Measurements from ENCODE around the gene LAMC2. TPM values are rescaled to one million over a fixed set of nuclear protein-coding genes. Genes with fewer than 3 reads are reported as not detected.

The LAMC2 gene
- total RNA-seq, 2 donors from 2014 or later: 9.3 to 11.6 TPM

GRCh38 chr1:183180634-183181056 is 5.4 kb upstream of the LAMC2 start:
- Histone ChIP-seq H3K4me3 (no peak overlapping the region), H3K36me3 (no peaks in the 10 kb centered on the region), H3K27me3 (replicated peaks; ENCODE audit: insufficient read depth) (no peaks in the 10 kb centered on the region), H3K27ac (peak overlapping the region; percentile 40 to 43), H3K9me3 (no peaks in the 10 kb centered on the region), H3K4me1 (replicated peaks) (no peaks in the 10 kb centered on the region)
- 58% methylated on average over 3 of the region's 3 CpGs for WGBS
- DNase-seq (ENCODE audit: low spot score): no peak
- no peak for TF ChIP-seq POLR2A (IDR thresholded peaks at IDR 0.05)
- TF ChIP-seq POLR2AphosphoS5 (IDR thresholded peaks at IDR 0.05): no peak
- no peak for TF ChIP-seq CTCF (IDR thresholded peaks at IDR 0.05)
- intact Hi-C loops (cut with DNase I): no loop called here

- H3K27me3 ChIP-seq (replicated peaks; ENCODE audit: insufficient read depth): no peaks in the 10 kb centered on the region
- no peak for DNase-seq (ENCODE audit: low spot score)
- no peaks in the 10 kb centered on the region for H3K9me3 ChIP-seq
- intact Hi-C loops (cut with DNase I): loop anchor here (5.0 kb wide), 2 partner anchors 160 to 225 kb away; no protein-coding TSS in a partner anchor
- WGBS: 42% methylated on average over 4 of the region's 4 CpGs
- H3K27ac ChIP-seq: no peak overlapping the region
- no peaks in the 10 kb centered on the region for H3K36me3 ChIP-seq
- no peak overlapping the region for H3K4me3 ChIP-seq
- TF ChIP-seq POLR2A (IDR thresholded peaks at IDR 0.05) (no peak), POLR2AphosphoS5 (IDR thresholded peaks at IDR 0.05) (no peak), CTCF (IDR thresholded peaks at IDR 0.05) (no peak)
- no peaks in the 10 kb centered on the region for H3K4me1 ChIP-seq (replicated peaks)
These were observed 777 bp downstream of the LAMC2 start for GRCh38 chr1:183186841-183187240.

- 90% methylated on average over 1 of the region's 1 CpG for WGBS
- Histone ChIP-seq H3K9me3 (no peaks in the 10 kb centered on the region), H3K27ac (no peak overlapping the region), H3K4me1 (replicated peaks) (no peaks in the 10 kb centered on the region), H3K36me3 (no peaks in the 10 kb centered on the region), H3K27me3 (replicated peaks; ENCODE audit: insufficient read depth) (no peaks in the 10 kb centered on the region), H3K4me3 (no peak overlapping the region)
- DNase-seq (ENCODE audit: low spot score): no peak
- no peak for TF ChIP-seq CTCF (IDR thresholded peaks at IDR 0.05)
- no peak for TF ChIP-seq POLR2A (IDR thresholded peaks at IDR 0.05)
- no peak for TF ChIP-seq POLR2AphosphoS5 (IDR thresholded peaks at IDR 0.05)
- intact Hi-C loops (cut with DNase I): loop anchor here (5.0 kb wide), 2 partner anchors 161 to 226 kb away; no protein-coding TSS in a partner anchor
These were observed 2.2 kb downstream of the LAMC2 start for GRCh38 chr1:183188240-183188639.

- H3K4me3 ChIP-seq: no peak overlapping the region
- no peaks in the 10 kb centered on the region for H3K9me3 ChIP-seq
- DNase-seq (ENCODE audit: low spot score): no peak
- intact Hi-C loops (cut with DNase I): no loop called here
- TF ChIP-seq POLR2AphosphoS5 (IDR thresholded peaks at IDR 0.05) (no peak), CTCF (IDR thresholded peaks at IDR 0.05) (no peak), POLR2A (IDR thresholded peaks at IDR 0.05) (no peak)
- no peaks in the 10 kb centered on the region for H3K4me1 ChIP-seq (replicated peaks)
- no peaks in the 10 kb centered on the region for H3K36me3 ChIP-seq
- H3K27me3 ChIP-seq (replicated peaks; ENCODE audit: insufficient read depth): no peaks in the 10 kb centered on the region
- no peak overlapping the region for H3K27ac ChIP-seq
- WGBS: 75% methylated on average over 1 of the region's 1 CpG
These were observed 5.8 kb downstream of the LAMC2 start for GRCh38 chr1:183191833-183192232.

GRCh38 chr1:183193963-183194525 is 8.0 kb downstream of the LAMC2 start:
- Histone ChIP-seq H3K27ac (no peak overlapping the region), H3K9me3 (no peaks in the 10 kb centered on the region), H3K27me3 (replicated peaks; ENCODE audit: insufficient read depth) (no peaks in the 10 kb centered on the region), H3K36me3 (no peaks in the 10 kb centered on the region), H3K4me3 (no peak overlapping the region), H3K4me1 (replicated peaks) (no peaks in the 10 kb centered on the region)
- 82% methylated on average over 4 of the region's 4 CpGs for WGBS
- TF ChIP-seq POLR2A (IDR thresholded peaks at IDR 0.05) (no peak), CTCF (IDR thresholded peaks at IDR 0.05) (no peak), POLR2AphosphoS5 (IDR thresholded peaks at IDR 0.05) (no peak)
- DNase-seq (ENCODE audit: low spot score): no peak
- intact Hi-C loops (cut with DNase I): no loop called here

All from prostate gland (tissue), 2 donors.